CD4-positive, alpha-beta T cell treated with Interleukin-17A for 1 hour (primary cell): ENCODE data around the gene LHCGR.

Experiments used
- DNase-seq: peaks from one replicate; pipeline ENCODE4 v3.0.0-alpha.2; 2020

Gene LHCGR

GRCh38 chr2:48738806-48739205 is 16.7 kb downstream of the LHCGR start:
- DNase-seq: no peak

GRCh38 chr2:48736251-48736650 is 19.3 kb downstream of the LHCGR start:
- no peak for DNase-seq

GRCh38 chr2:48734576-48735303 is 20.8 kb downstream of the LHCGR start:
- DNase-seq: no peak

GRCh38 chr2:48733067-48733503 is 22.4 kb downstream of the LHCGR start:
- no peak for DNase-seq

- no peak for DNase-seq
Observed at GRCh38 chr2:48728840-48729239, 26.7 kb downstream of the LHCGR start.

GRCh38 chr2:48728295-48728694 is 27.2 kb downstream of the LHCGR start:
- no peak for DNase-seq

- DNase-seq: no peak
Observed at GRCh38 chr2:48727560-48727959, 28.0 kb downstream of the LHCGR start.

- DNase-seq: no peak
Observed at GRCh38 chr2:48725696-48726494, 29.6 kb downstream of the LHCGR start.

- no peak for DNase-seq
Observed at GRCh38 chr2:48724278-48724677, 31.2 kb downstream of the LHCGR start.

GRCh38 chr2:48723129-48723528 is 32.4 kb downstream of the LHCGR start:
- no peak for DNase-seq

GRCh38 chr2:48722391-48722790 is 33.1 kb downstream of the LHCGR start:
- no peak for DNase-seq

GRCh38 chr2:48721158-48721557 is 34.4 kb downstream of the LHCGR start:
- DNase-seq: no peak

- no peak for DNase-seq
Observed at GRCh38 chr2:48719480-48720177, 35.9 kb downstream of the LHCGR start.

GRCh38 chr2:48717846-48718245 is 37.7 kb downstream of the LHCGR start:
- DNase-seq: no peak

- DNase-seq: no peak
Observed at GRCh38 chr2:48715956-48716355, 39.6 kb downstream of the LHCGR start.

- DNase-seq: no peak
Observed at GRCh38 chr2:48715042-48715899, 40.3 kb downstream of the LHCGR start.

GRCh38 chr2:48714245-48714644 is 41.3 kb downstream of the LHCGR start:
- DNase-seq: no peak

GRCh38 chr2:48713647-48714046 is 41.9 kb downstream of the LHCGR start:
- no peak for DNase-seq

- DNase-seq: no peak
Observed at GRCh38 chr2:48712151-48712550, 43.4 kb downstream of the LHCGR start.

GRCh38 chr2:48711343-48711742 is 44.2 kb downstream of the LHCGR start:
- DNase-seq: no peak

- no peak for DNase-seq
Observed at GRCh38 chr2:48709096-48710034, 46.2 kb downstream of the LHCGR start.

- no peak for DNase-seq
Observed at GRCh38 chr2:48707466-48707865, 48.1 kb downstream of the LHCGR start.
